ENCODE results near the gene ZNF609.

Gene ZNF609

DNA sequence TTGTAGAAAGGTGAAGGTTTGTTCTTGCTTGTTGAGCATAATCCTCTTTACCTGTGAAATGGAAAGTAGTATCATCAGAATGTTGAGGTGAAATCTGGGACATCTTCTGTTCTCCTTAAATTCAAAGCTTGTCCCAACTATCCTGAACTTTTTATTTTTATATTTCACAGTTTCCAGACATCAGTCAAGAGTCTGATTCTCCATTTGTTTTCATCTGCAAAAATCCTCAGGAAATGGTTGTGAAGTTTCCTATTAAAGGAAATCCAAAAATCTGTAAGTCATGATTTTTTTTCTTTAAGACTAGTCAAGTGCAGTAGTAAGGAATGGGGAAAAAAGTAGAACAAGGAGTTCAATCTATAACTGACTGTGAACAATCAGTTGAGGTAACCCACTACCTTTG lies 15.5 kb upstream of the ZNF609 start:
- DNase-seq (ENCODE audit: low read depth): no peak
- no peak overlapping the region for H3K4me3 ChIP-seq (ENCODE audit: low read length)
- TF ChIP-seq, protein P1, sequence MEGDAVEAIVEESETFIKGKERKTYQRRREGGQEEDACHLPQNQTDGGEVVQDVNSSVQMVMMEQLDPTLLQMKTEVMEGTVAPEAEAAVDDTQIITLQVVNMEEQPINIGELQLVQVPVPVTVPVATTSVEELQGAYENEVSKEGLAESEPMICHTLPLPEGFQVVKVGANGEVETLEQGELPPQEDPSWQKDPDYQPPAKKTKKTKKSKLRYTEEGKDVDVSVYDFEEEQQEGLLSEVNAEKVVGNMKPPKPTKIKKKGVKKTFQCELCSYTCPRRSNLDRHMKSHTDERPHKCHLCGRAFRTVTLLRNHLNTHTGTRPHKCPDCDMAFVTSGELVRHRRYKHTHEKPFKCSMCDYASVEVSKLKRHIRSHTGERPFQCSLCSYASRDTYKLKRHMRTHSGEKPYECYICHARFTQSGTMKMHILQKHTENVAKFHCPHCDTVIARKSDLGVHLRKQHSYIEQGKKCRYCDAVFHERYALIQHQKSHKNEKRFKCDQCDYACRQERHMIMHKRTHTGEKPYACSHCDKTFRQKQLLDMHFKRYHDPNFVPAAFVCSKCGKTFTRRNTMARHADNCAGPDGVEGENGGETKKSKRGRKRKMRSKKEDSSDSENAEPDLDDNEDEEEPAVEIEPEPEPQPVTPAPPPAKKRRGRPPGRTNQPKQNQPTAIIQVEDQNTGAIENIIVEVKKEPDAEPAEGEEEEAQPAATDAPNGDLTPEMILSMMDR (conservative IDR thresholded peaks at IDR 0.05; ENCODE audit: low read depth, low read length): no peak

DNA sequence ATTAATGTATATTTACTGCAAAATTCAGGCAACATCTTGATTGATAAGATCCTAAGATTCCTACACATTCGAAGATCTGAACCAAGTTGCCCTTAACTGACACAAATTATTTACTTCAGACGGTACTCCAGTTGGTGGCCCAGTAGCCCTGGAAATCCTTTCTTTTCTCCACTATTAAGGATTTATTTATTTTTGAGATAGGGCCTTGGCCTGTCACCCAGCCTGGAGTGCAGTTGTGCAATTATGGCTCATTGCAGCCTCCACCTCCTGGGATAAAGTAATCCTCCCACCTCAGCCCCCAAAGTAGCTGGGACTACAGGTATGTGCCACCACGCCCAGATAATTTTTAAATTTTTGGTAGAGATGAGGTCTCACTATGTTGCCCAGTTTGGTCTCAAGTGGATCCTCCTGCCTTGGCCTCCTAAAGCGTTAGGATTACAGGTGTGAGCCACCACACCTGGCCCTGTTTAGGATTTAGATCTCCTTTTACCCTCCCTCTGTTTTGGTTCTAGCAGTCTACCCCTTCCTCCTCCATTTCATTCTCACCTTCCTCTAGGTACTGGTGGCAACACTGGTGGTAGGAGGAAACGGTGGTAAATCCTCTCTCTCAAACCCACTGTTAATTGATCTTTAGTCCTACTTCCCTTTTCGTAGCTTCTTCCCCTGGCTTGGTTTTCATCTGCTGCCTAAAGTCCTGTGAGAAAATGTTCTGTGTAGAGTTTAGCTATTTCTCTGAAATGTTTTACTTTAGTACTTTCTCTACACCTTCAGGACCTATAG lies 12.7 kb upstream of the ZNF609 start:
- TF ChIP-seq, protein P1 (conservative IDR thresholded peaks at IDR 0.05; ENCODE audit: low read depth, low read length): no peak
- no peak for DNase-seq (ENCODE audit: low read depth)

DNA sequence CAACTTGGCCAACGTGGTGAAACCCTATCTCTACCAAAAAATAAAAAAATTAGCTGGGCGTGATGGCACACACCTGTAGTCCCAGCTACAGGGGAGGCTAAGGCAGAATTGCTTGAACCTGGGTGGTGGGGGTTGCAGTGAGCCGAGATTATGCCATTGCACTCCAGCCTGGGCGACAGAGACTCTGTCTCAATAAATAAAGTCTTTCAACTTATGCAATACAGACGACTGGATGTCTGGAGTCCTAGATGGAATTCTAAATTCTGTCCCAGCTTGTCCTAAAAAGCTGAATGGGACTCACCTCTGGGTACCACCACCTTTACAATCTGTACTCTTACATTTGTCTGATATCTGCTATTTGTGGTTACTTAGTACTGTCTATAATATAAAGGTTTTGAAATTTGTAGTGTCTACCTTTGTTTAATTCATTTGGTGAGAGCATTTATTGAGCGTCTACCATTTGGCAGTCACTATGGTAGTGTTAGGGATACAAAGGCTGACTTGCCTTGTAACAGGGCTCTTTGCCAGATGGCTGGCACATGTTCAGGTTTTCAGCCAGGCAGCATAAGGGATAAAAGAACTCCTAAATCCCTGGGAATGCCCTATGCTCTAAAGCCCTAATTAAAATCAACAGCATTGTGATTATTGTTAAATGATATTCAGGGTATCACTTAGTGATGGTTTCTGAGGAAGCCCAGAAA lies 7.2 kb upstream of the ZNF609 start:
- TF ChIP-seq, protein P1 (conservative IDR thresholded peaks at IDR 0.05; ENCODE audit: low read depth, low read length): no peak
- H3K4me3 ChIP-seq (ENCODE audit: low read length): no peak overlapping the region
- DNase-seq (ENCODE audit: low read depth): peak; percentile 95

More for the DNA sequence above, 12.7 kb upstream of the ZNF609 start:
- no peak overlapping the region for H3K4me3 ChIP-seq (ENCODE audit: low read length)

DNA sequence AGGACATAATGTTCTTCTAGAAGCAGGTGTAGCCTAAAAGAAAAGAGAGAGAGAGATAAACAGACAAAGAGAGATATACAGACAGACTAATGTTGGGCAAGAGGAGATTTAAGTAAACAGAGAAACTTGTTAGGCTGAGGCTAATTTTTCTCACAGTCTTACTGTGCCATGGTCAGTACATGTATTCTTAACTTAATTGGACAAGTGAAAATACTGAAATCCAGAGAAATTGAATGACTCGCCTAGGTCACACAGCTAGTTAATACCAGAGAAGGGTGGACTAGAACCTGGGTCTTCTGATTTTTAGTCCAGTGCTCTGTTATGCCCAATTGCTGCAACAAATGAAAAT lies 6.7 kb upstream of the ZNF609 start:
- DNase-seq (ENCODE audit: low read depth): peak; percentile 58
- TF ChIP-seq, protein P1 (conservative IDR thresholded peaks at IDR 0.05; ENCODE audit: low read depth, low read length): no peak
- H3K4me3 ChIP-seq (ENCODE audit: low read length): no peak overlapping the region

DNA sequence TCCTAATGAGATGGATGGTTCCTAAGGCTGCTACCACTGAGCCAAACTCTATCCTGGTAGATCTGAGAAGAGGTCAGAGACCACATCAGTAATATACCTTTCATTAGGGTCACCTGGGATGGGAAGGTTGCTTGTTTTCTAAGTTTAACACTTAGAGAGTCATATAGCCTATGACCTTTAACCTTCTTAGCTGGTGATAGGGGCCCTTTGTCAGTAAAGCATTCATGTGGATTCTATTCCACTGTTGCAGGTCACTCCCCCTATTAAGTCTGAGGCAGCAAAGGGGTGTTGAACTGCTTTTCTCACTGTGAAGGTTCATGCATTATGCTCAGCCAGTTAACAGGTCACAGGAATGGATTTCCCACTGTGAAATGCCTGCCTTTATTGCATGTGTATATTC lies 6.1 kb upstream of the ZNF609 start:
- TF ChIP-seq, protein P1 (conservative IDR thresholded peaks at IDR 0.05; ENCODE audit: low read depth, low read length): no peak
- no peak for DNase-seq (ENCODE audit: low read depth)
- no peak overlapping the region for H3K4me3 ChIP-seq (ENCODE audit: low read length)

DNA sequence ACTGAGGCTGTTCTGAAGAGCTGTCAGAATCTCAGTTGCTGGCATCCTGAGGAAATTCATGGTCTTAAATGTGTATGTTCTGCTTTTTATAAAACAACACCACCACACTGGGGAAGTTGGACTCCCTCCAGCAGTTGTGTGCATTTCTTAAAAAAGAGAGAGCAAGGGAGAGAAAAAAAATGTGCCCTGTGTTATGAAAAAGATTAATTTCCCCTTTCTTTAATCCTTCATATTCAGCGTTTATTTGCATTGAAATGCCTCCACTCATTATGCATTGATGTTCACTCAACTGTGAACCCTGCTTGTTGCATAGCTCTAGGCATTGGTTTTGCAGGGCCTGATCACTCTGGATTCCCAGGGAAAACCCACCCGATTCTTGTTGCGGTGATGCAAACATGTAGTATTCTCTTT lies 4.4 kb upstream of the ZNF609 start:
- DNase-seq (ENCODE audit: low read depth): peak; percentile 94
- no peak overlapping the region for H3K4me3 ChIP-seq (ENCODE audit: low read length)
- TF ChIP-seq, protein P1 (conservative IDR thresholded peaks at IDR 0.05; ENCODE audit: low read depth, low read length): no peak
